SK-N-SH treated with all-trans-retinoic acid at 6 μM for 48 hours (cell line): ENCODE results near the gene RNF208.

Source experiments
- ATAC-seq: fragments of 200-7000 bp; cut with Tn5 transposase; 3 replicates; pipeline ENCODE4 v1.9.1; 2020; ENCODE audit warnings: mild to moderate bottlenecking, moderate library complexity
- ARNTL ChIP-seq: fragments of 450-650 bp; formaldehyde crosslinking; IDR thresholded peaks from 2 replicates; pipeline ENCODE4 v1.5.0; 2020; ENCODE audit warnings: low read depth, mild to moderate bottlenecking, moderate library complexity, borderline replicate concordance
- BACH2 ChIP-seq: fragments of 250-450 bp; sonication (Bioruptor Pico); IDR thresholded peaks from 2 replicates; pipeline ENCODE4 v1.9.0; 2021; ENCODE audit warnings: mild to moderate bottlenecking, borderline replicate concordance
- CREB5 ChIP-seq: fragments of 250-450 bp; sonication (Bioruptor Pico); IDR thresholded peaks from 2 replicates; pipeline ENCODE4 v1.5.1; 2020; ENCODE audit warnings: low read depth, mild to moderate bottlenecking, moderate library complexity
- CSDC2 ChIP-seq: fragments of 250-450 bp; sonication (Bioruptor Pico); IDR thresholded peaks from 2 replicates; pipeline ENCODE4 v1.5.0; 2020; ENCODE audit warnings: mild to moderate bottlenecking, moderate library complexity
- CSRNP3 ChIP-seq: fragments of 250-450 bp; sonication (Bioruptor Pico); IDR thresholded peaks from 2 replicates; pipeline ENCODE4 v1.5.1; 2021; ENCODE audit warnings: mild to moderate bottlenecking, moderate library complexity
- ESRRG ChIP-seq: fragments of 250-450 bp; sonication (Bioruptor Pico); IDR thresholded peaks from 2 replicates; pipeline ENCODE4 v1.6.1; 2021; ENCODE audit warnings: mild to moderate bottlenecking
- GLIS3 ChIP-seq: fragments of 250-450 bp; sonication (Bioruptor Pico); IDR thresholded peaks from 2 replicates; pipeline ENCODE4 v1.5.0; 2020; ENCODE audit warnings: mild to moderate bottlenecking, moderate library complexity
- OSR1 ChIP-seq: fragments of 250-450 bp; sonication (Bioruptor Pico); IDR thresholded peaks from 2 replicates; pipeline ENCODE4 v1.8.0; 2022; ENCODE audit warnings: moderate library complexity, mild to moderate bottlenecking, inconsistent platforms
- PATZ1 ChIP-seq: fragments of 250-450 bp; sonication (Bioruptor Pico); IDR thresholded peaks from 2 replicates; pipeline ENCODE4 v1.8.0; 2020; ENCODE audit warnings: mild to moderate bottlenecking, moderate library complexity, borderline replicate concordance
- POU6F1 ChIP-seq: fragments of 250-450 bp; sonication (Bioruptor Pico); IDR thresholded peaks from 2 replicates; pipeline ENCODE4 v1.8.0; 2021; ENCODE audit warnings: low read depth, mild to moderate bottlenecking, moderate library complexity, borderline replicate concordance
- PPARA ChIP-seq: fragments of 250-450 bp; sonication (Bioruptor Pico); IDR thresholded peaks from 2 replicates; pipeline ENCODE4 v1.5.0; 2020; ENCODE audit warnings: mild to moderate bottlenecking, borderline replicate concordance
- RARB ChIP-seq: fragments of 250-450 bp; sonication (Bioruptor Pico); IDR thresholded peaks from 2 replicates; pipeline ENCODE4 v1.8.0; 2021; ENCODE audit warnings: mild to moderate bottlenecking, moderate library complexity
- SNAI2 ChIP-seq: fragments of 250-450 bp; sonication (Bioruptor Pico); IDR thresholded peaks from 2 replicates; pipeline ENCODE4 v1.5.0; 2020; ENCODE audit warnings: mild to moderate bottlenecking, moderate library complexity
- TCF4 ChIP-seq: fragments of 250-450 bp; sonication (Bioruptor Pico); IDR thresholded peaks from 2 replicates; pipeline ENCODE4 v1.8.0; 2021; ENCODE audit warnings: mild to moderate bottlenecking, moderate library complexity, borderline replicate concordance
- TOX ChIP-seq: fragments of 250-450 bp; sonication (Bioruptor Pico); IDR thresholded peaks from 2 replicates; pipeline ENCODE4 v1.8.0; 2021; ENCODE audit warnings: mild to moderate bottlenecking, moderate library complexity, borderline replicate concordance
- TSHZ2 ChIP-seq: fragments of 250-450 bp; sonication (Bioruptor Pico); IDR thresholded peaks from 2 replicates; pipeline ENCODE4 v1.5.0; 2020; ENCODE audit warnings: mild to moderate bottlenecking, moderate library complexity
- ZC3H10 ChIP-seq: fragments of 250-450 bp; sonication (Bioruptor Pico); IDR thresholded peaks from 2 replicates; pipeline ENCODE4 v1.5.1; 2021; ENCODE audit warnings: mild to moderate bottlenecking, moderate library complexity
- ZFP3 ChIP-seq: fragments of 250-450 bp; sonication (Bioruptor Pico); IDR thresholded peaks from 2 replicates; pipeline ENCODE4 v1.5.0; 2020; ENCODE audit warnings: mild to moderate bottlenecking, moderate library complexity
- ZFP30 ChIP-seq: fragments of 450-650 bp; formaldehyde crosslinking; IDR thresholded peaks from 2 replicates; pipeline ENCODE4 v1.5.0; 2022; ENCODE audit warnings: mild to moderate bottlenecking, moderate library complexity
- ZNF565 ChIP-seq: fragments of 450-650 bp; formaldehyde crosslinking; conservative IDR thresholded peaks from 2 replicates; pipeline ENCODE4 v1.5.0; 2020; ENCODE audit warnings: low read depth, mild to moderate bottlenecking, moderate library complexity
- ZNF70 ChIP-seq: fragments of 450-650 bp; formaldehyde crosslinking; IDR thresholded peaks from 2 replicates; pipeline ENCODE4 v1.5.0; 2020; ENCODE audit warnings: mild to moderate bottlenecking, moderate library complexity
- ZNF8 ChIP-seq: fragments of 450-650 bp; formaldehyde crosslinking; IDR thresholded peaks from 2 replicates; pipeline ENCODE4 v1.5.0; 2020; ENCODE audit warnings: mild to moderate bottlenecking, moderate library complexity

RNF208 gene

GRCh38 chr9:137266585-137267453, 44.8 kb upstream of the RNF208 start (continued):
- TF ChIP-seq TOX (CRISPR knock-in tag): no peak
- TF ChIP-seq ESRRG (CRISPR knock-in tag): no peak

GRCh38 chr9:137266162-137266527, 44.1 kb upstream of the RNF208 start:
- TF ChIP-seq ZNF8: no peak
- TF ChIP-seq SNAI2 (CRISPR knock-in tag): no peak
- TF ChIP-seq CSDC2 (CRISPR knock-in tag): no peak
- TF ChIP-seq TSHZ2 (CRISPR knock-in tag): no peak
- TF ChIP-seq ZNF70 (CRISPR knock-in tag): no peak
- TF ChIP-seq GLIS3 (CRISPR knock-in tag): no peak
- TF ChIP-seq POU6F1 (CRISPR knock-in tag): no peak
- TF ChIP-seq ZC3H10 (CRISPR knock-in tag): no peak
- no peak for TF ChIP-seq CREB5
- TF ChIP-seq ZFP30 (CRISPR knock-in tag): no peak
- no peak for TF ChIP-seq PPARA (CRISPR knock-in tag)
- no peak for TF ChIP-seq PATZ1 (CRISPR knock-in tag)
- no peak for TF ChIP-seq ZNF565
- TF ChIP-seq CSRNP3 (CRISPR knock-in tag): no peak
- TF ChIP-seq BACH2: no peak
- no peak for TF ChIP-seq TOX (CRISPR knock-in tag)
- no peak for TF ChIP-seq TCF4 (CRISPR knock-in tag)
- TF ChIP-seq RARB (CRISPR knock-in tag): no peak
- no peak for ATAC-seq

GRCh38 chr9:137265496-137266161, 43.6 kb upstream of the RNF208 start:
- ATAC-seq: no peak

More at GRCh38 chr9:137265496-137266161, 43.6 kb upstream of the RNF208 start:
- TF ChIP-seq ZNF70 (CRISPR knock-in tag): no peak
- TF ChIP-seq ZFP3 (CRISPR knock-in tag): no peak
- no peak for TF ChIP-seq CSRNP3 (CRISPR knock-in tag)
- TF ChIP-seq ZNF565: no peak
- TF ChIP-seq CSDC2 (CRISPR knock-in tag): no peak
- no peak for TF ChIP-seq BACH2
- TF ChIP-seq OSR1 (CRISPR knock-in tag): no peak
- TF ChIP-seq ARNTL (CRISPR knock-in tag): no peak
- TF ChIP-seq ESRRG (CRISPR knock-in tag): no peak
- no peak for TF ChIP-seq PPARA (CRISPR knock-in tag)
